Hepatocyte (in vitro differentiated cells): ENCODE data around the gene ZNF620. TPM values are rescaled to one million over a fixed set of nuclear protein-coding genes. Genes with fewer than 3 reads are reported as not detected.

Experiments used
- DNase-seq: peaks from one replicate; pipeline ENCODE4 v3.0.0-alpha.2; 2016; ENCODE audit warnings: low spot score
- H2AFZ ChIP-seq: fragments of 200-600 bp; sonication (generic); 2 replicates; pipeline ENCODE4 v1.6.0; 2016; ENCODE audit warnings: antibody characterized with exemption, mild to moderate bottlenecking
- H3K27ac ChIP-seq: fragments of 200-600 bp; sonication (generic); 2 replicates; pipeline ENCODE4 v1.5.1; 2016; ENCODE audit warnings: mild to moderate bottlenecking
- H3K27me3 ChIP-seq: fragments of 200-600 bp; sonication (generic); 2 replicates; pipeline ENCODE4 v1.6.1; 2016
- H3K36me3 ChIP-seq: fragments of 200-600 bp; sonication (generic); replicated peaks from 2 replicates; pipeline ENCODE4 v1.5.1; 2016; ENCODE audit warnings: low read depth; ENCODE audit not compliant: insufficient read depth
- H3K4me1 ChIP-seq: fragments of 200-600 bp; sonication (generic); 2 replicates; pipeline ENCODE4 v1.5.1; 2016; ENCODE audit warnings: mild to moderate bottlenecking, moderate library complexity; ENCODE audit not compliant: insufficient read depth
- H3K4me2 ChIP-seq: fragments of 200-600 bp; sonication (generic); 2 replicates; pipeline ENCODE4 v1.6.0; 2016
- H3K4me3 ChIP-seq: fragments of 200-600 bp; sonication (generic); 2 replicates; pipeline ENCODE4 v1.5.1; 2016; ENCODE audit warnings: mild to moderate bottlenecking
- H3K79me2 ChIP-seq: fragments of 200-600 bp; sonication (generic); 2 replicates; pipeline ENCODE4 v1.6.0; 2017; ENCODE audit warnings: mild to moderate bottlenecking
- H3K9me2 ChIP-seq: fragments of 200-600 bp; sonication (generic); replicated peaks from 2 replicates; pipeline ENCODE4 v1.6.0; 2017; ENCODE audit warnings: mild to moderate bottlenecking; ENCODE audit not compliant: insufficient read depth
- H3K9me3 ChIP-seq: fragments of 200-600 bp; sonication (generic); 2 replicates; pipeline ENCODE4 v1.5.1; 2016; ENCODE audit warnings: low read depth, mild to moderate bottlenecking
- H4K20me1 ChIP-seq: fragments of 200-600 bp; sonication (generic); 2 replicates; pipeline ENCODE4 v1.6.0; 2016; ENCODE audit warnings: mild to moderate bottlenecking; ENCODE audit not compliant: insufficient read depth, poor library complexity, severe bottlenecking
- CTCF ChIP-seq: fragments of 200-600 bp; sonication (generic); IDR thresholded peaks from 2 replicates; pipeline ENCODE4 v1.5.1; 2016; ENCODE audit warnings: antibody characterized with exemption, mild to moderate bottlenecking; ENCODE audit not compliant: poor library complexity
- EZH2 ChIP-seq: fragments of 200-600 bp; sonication (generic); IDR thresholded peaks from 2 replicates; pipeline ENCODE4 v1.6.1; 2016; ENCODE audit warnings: antibody characterized with exemption, mild to moderate bottlenecking, borderline replicate concordance
- EZH2phosphoT487 ChIP-seq: fragments of 200-600 bp; sonication (generic); IDR thresholded peaks from one replicate; pipeline ENCODE4 v1.6.1; 2018; ENCODE audit warnings: antibody characterized with exemption, mild to moderate bottlenecking, low read depth, moderate library complexity; ENCODE audit not compliant: unreplicated experiment, severe bottlenecking
- WGBS: methylation state at CpG from one replicate; pipeline ENCODE4 v1.1.6; 2016; ENCODE audit warnings: low lambda C conversion rate; ENCODE audit errors: missing lambda C conversion rate; 5-methylcytosine and 5-hydroxymethylcytosine counted together
- polyA plus RNA-seq: library from polyadenylated mRNA; unstranded; fragments of >200 nt; fragmentation: Nextera tagmentation; extraction: Ambion mirVana; gene quantifications from 2 replicates; pipeline ENCODE4 v1.2.1, GENCODE V29; 2016
- total RNA-seq: library from RNA; depleted of rRNA; stranded (reverse); fragments of >200 nt; gene quantifications from 2 replicates; pipeline ENCODE4 v1.2.3, GENCODE V29; 2014

Gene ZNF620
- total and polyA plus RNA-seq, 2 experiments from 2014 or later, result 3.0 to 4.4 TPM

GRCh38 chr3:40518848-40519247 is 13.0 kb downstream of the ZNF620 start:
- H3K4me2 ChIP-seq, result no peak overlapping the region
- H3K4me1 ChIP-seq, result no peaks in the 10 kb centered on the region
- no peaks in the 10 kb centered on the region for H4K20me1 ChIP-seq
- H3K9me2 ChIP-seq, result no peaks in the 10 kb centered on the region
- no peaks in the 10 kb centered on the region for H3K79me2 ChIP-seq
- no peaks in the 10 kb centered on the region for H3K27me3 ChIP-seq
- no peak for TF ChIP-seq CTCF
- TF ChIP-seq EZH2phosphoT487, result no peak
- no peak for TF ChIP-seq EZH2
- 89% methylated on average over 1 of the region's 1 CpG for WGBS
- no peak overlapping the region for H3K27ac ChIP-seq
- no peak overlapping the region for H2AFZ ChIP-seq
- no peak overlapping the region for H3K4me3 ChIP-seq
- no peaks in the 10 kb centered on the region for H3K36me3 ChIP-seq
- no peaks in the 10 kb centered on the region for H3K9me3 ChIP-seq
- DNase-seq, result no peak

GRCh38 chr3:40521254-40521653 is 15.4 kb downstream of the ZNF620 start:
- no peaks in the 10 kb centered on the region for H3K9me2 ChIP-seq
- H3K4me3 ChIP-seq, result no peak overlapping the region
- no peaks in the 10 kb centered on the region for H3K27me3 ChIP-seq
- H4K20me1 ChIP-seq, result no peaks in the 10 kb centered on the region
- no peak overlapping the region for H3K27ac ChIP-seq
- H3K4me1 ChIP-seq, result peaks cover 3% of the 10 kb centered on the region
- TF ChIP-seq CTCF, result no peak
- no peak for TF ChIP-seq EZH2
- no peak for TF ChIP-seq EZH2phosphoT487
- DNase-seq, result no peak
- no peak overlapping the region for H3K4me2 ChIP-seq
- H3K36me3 ChIP-seq, result no peaks in the 10 kb centered on the region
- WGBS, result 78% methylated on average over 3 of the region's 3 CpGs
- peaks cover 14% of the 10 kb centered on the region for H3K79me2 ChIP-seq
- no peaks in the 10 kb centered on the region for H3K9me3 ChIP-seq
- H2AFZ ChIP-seq, result no peak overlapping the region

GRCh38 chr3:40523781-40524180 is 17.9 kb downstream of the ZNF620 start:
- Histone ChIP-seq H4K20me1 (no peaks in the 10 kb centered on the region), H3K27ac (peak overlapping the region; percentile 96), H3K4me2 (peak overlapping the region; percentile 87), H3K4me1 (peaks cover 4% of the 10 kb centered on the region), H3K4me3 (peak overlapping the region; percentile 64), H3K79me2 (peaks cover 31% of the 10 kb centered on the region), H3K9me3 (no peaks in the 10 kb centered on the region), H3K36me3 (no peaks in the 10 kb centered on the region), H3K9me2 (no peaks in the 10 kb centered on the region), H2AFZ (peak overlapping the region; percentile 96), H3K27me3 (no peaks in the 10 kb centered on the region)
- WGBS, result 85% methylated on average over 2 of the region's 2 CpGs
- DNase-seq, result no peak
- TF ChIP-seq EZH2phosphoT487 (no peak), EZH2 (no peak), CTCF (no peak)

- 32% methylated on average over 5 of the region's 5 CpGs for WGBS
- H3K4me3 ChIP-seq, result peak overlapping the region; percentile 64
- no peak for TF ChIP-seq EZH2phosphoT487
- TF ChIP-seq EZH2, result no peak
- TF ChIP-seq CTCF, result no peak
Observed at GRCh38 chr3:40524222-40524567, 18.4 kb downstream of the ZNF620 start.

More at GRCh38 chr3:40524222-40524567, 18.4 kb downstream of the ZNF620 start:
- peak overlapping the region; percentile 87 for H3K4me2 ChIP-seq
- no peaks in the 10 kb centered on the region for H4K20me1 ChIP-seq
- H3K9me3 ChIP-seq, result no peaks in the 10 kb centered on the region
- H3K27ac ChIP-seq, result peak overlapping the region; percentile 96
- H3K9me2 ChIP-seq, result no peaks in the 10 kb centered on the region
- H3K36me3 ChIP-seq, result no peaks in the 10 kb centered on the region
- DNase-seq, result no peak
- peaks cover 4% of the 10 kb centered on the region for H3K4me1 ChIP-seq
- peaks cover 32% of the 10 kb centered on the region for H3K79me2 ChIP-seq
- no peaks in the 10 kb centered on the region for H3K27me3 ChIP-seq
- peak overlapping the region; percentile 96 for H2AFZ ChIP-seq
